NCI-H146 treated with DMSO at 0.1 percent for 48 hours (cell line): Measurements from ENCODE around the gene ST7.

Experiments used
- DNase-seq: peaks from one replicate; lab custom pipeline; 2025; ENCODE audit not compliant: unreplicated experiment; lab: John Stamatoyannopoulos, UW

Gene ST7

DNA sequence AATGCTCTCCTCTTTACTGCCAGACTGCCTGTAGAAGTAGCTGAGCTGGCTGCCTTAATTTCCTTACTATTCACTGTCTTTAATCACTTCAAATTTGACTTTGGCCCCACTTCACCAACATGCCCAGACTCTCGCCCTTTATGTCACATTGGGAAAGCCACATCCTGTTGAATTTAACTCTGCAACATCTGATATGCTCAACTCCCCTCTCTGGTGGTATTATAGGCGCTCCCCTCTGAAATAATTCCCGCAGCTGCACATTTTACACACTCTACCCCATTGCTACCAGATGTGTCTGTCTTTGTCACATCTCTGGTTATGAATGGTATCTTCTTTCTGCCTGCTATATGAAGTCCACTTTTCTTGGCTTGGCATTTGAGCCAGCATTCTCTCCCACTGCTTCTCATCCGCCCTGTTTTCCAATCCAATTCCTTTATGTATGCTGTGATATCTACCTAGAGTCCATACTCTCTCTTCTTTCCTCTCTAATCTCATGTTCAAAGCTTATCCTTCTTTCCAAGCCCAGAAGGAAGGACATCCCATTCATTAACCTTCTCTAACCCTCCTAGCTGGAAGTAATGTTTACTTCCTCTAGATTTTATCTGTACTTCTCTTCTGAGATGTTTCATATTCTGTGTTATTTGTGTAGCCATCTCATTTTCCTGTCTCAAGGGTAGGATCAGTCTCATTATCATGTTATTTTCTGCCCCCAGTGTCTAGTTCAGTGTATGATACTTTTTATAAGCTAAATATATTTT is 134.5 kb downstream of the ST7 start:
- DNase-seq = no peak

DNA sequence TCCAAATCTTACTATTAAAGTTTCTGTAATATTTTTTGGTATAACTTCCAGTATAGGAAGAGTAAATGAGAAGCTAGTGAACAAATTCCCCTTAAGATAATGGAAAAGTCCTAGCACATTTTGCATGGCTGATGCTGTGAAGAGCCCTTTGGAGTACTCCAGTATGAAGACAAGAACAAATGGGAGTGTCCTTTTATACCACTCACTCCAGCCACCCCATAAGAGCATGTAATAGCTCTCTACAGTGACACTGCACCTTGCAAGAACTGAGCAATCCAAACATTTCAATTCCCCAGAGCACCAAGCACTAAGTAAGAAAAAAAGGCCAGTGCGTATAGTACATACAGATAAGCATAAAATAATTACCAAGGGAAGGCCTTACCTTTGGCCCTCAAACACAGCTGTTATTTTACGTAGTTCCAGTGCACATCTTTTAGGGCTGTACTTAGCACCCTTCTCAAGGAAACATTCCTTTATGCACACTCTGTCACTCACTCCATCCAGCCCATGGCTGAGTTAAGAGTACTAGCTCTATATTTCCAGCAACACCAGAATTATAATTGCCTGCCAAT is 135.4 kb downstream of the ST7 start:
- DNase-seq = no peak

DNA sequence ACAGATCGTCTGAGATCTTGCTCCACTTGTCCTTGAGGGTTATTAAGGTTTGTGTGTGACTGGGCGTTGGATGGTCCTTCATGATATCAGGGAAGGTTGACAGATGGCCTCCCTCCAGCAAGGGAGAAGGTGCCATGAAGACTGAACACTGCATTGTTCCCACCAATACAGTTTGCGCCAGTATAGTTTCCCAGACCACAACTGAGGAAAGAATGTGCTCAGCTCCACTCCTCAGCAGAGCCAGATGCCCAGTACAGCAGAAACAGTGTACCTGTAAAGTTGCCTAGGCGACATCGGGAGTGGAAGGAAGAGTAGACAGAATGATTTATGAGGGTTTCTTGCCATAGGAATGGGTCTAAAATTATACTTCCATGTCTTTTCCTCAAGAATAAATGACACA is 137.5 kb downstream of the ST7 start:
- no peak for DNase-seq

DNA sequence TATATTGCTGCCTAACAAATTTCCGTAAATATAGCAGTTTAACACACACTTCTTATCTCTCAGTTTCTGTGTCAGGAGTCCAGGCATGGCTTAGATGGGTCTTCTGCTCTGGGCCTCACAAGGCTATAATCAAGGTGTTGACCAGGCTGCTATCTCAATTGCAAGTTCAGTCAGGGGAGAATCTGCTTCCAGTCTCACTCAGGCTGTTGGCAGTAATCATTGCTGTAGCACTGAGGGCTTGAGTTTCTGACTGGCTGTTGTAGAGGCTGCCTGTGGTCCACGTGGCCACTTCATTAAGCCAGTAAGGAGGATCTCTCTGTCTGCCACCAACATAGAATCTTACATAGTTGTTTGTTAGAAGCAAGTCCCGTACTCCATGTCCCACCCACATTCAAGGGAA is 138.4 kb downstream of the ST7 start:
- DNase-seq = no peak

DNA sequence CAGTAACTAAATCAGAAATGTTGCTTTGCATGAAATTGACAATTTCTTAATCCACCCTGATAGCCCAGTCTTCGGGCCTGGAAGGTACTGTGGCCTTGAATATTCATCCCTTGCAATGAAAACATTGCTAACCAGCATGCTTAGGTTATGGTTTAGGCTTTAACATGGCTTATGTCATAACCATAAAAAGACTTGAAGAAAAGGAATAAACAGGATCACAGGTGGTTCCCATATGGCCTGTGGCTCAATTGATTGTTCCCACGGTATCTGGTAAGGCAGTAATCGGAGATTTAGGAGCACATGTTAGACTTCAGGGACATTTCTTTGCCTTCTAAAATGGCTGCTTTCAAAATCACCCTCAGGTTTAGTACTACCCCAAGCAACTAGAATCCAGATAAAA is 139.5 kb downstream of the ST7 start:
- DNase-seq = no peak

DNA sequence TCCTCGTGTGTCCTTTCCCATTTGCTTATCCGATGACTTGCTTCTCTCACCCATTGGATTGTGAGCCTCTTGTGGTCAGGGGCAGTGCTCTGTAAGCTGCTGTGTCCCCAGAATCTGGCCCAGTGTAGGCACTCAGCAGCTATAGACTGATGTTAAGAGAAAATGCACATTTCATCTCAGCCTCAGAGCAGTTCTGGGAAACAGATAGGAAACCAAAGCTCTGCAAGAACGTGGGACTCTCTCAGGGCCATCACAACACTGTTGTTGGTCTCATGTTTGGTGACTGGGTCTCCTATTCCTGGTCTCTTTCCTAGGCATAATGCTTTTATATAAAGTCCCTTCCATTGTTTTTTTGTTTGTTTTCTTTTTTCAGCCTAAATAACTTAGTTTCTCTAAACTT is 141.2 kb downstream of the ST7 start:
- DNase-seq = no peak

DNA sequence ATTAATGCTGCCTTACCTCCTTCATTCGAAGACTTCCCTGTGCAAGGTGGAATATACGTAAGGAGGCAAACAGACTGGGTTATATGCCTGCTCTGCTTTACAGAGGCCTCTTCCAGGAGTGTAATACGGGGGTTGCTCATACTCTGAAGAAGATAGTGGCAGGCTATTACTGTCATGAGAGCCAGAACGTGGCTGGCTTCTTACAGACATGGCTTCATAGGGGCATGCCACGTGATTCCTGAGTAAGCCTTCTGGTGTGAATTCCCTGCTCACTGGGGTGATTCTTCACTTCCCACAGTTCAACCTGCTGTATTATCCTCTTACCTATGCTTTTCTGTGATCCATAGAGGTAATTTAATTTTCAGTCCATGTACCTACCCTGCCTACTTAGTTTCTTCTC is 141.8 kb downstream of the ST7 start:
- DNase-seq = no peak

DNA sequence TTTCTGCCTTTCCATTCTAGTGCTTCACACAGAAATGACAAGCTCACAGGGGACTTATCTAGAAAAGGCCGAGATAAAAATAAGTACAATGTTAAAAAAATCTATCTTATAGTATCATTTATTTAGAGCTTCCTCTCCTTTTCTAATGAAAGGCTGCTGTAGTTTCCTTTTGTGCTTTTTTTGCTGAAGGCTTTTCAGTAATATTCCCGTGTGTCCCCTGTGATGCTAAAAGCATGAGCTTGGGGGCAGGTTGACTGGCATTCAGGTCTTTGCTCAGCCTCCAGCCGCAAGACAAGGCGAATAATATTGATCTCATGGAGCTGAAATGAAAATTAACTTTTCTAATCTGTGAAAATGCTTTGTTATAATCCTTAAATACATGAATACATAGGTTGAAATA is 143.0 kb downstream of the ST7 start:
- DNase-seq = no peak

DNA sequence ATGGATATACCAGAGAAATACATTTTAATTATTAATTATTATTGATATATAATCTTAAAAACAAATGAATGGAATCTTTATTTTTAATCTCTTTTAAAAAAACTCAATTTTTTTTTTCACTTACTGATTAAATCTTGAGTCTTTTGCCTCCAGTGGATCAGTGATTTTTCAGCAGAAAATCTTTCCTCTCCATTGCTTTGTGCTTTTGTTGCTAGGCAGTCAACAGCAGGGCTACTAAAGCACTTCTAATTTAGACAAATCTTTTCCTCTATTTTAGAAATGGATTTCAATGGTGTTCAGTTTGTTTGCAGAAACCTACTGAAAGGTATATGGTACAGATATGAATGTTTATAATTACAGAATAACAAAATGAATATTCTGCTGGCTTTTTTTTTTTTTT is 143.6 kb downstream of the ST7 start:
- no peak for DNase-seq

DNA sequence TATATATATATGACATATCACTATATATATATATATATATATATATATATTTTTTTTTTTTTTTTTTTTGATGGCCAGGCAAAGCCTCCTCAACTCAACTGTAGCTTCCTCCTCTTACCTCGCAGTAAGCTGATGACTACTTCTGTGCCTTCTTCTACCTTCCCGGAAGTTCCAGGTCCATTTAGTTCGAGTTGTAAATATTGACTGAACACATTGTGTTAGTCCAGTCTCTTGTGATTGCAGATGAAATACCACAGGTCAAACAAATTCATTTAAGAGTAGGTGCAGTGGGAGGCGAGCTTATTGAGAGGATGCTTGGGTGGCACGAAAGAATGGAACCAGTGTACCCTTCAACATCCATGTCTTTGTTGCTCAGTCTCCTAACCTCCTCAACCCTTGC is 144.6 kb downstream of the ST7 start:
- no peak for DNase-seq

DNA sequence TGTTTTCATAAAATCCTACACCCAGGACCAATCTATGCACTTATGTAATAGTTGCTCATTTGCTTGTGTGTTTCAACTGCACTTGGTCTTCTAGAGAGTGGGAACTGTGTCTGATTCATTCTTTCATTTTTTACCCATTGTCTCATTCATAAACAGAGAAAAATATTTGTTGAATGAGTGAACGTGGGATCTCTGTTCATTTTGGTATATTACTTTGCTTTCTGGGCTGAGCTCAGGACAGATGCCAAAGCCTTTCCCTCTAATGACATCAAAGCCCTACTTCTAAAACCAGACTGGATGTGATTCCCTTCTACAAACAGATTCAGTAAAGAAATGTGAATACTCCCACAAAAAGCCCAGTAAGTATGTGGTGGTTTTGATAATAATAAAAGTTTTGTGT is 145.2 kb downstream of the ST7 start:
- no peak for DNase-seq

DNA sequence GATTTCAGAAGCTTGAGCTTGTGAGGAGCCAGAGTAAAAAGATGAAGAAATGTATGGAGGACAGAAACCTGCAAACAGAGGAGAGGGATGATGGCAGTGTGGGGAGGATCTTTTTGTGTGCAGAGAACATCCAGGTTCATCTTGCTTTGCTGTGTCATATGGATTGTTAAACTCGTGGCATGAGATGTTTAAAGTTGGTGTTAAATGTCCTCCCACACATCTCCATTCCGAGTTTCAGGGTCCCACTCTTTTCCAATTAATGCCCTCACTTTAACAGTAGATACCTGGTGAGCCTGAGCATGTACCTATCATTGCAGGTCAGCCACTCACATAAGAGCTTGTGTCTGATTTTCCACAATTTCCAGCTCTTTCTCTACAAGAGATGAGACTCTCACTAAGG is 147.7 kb downstream of the ST7 start:
- no peak for DNase-seq

DNA sequence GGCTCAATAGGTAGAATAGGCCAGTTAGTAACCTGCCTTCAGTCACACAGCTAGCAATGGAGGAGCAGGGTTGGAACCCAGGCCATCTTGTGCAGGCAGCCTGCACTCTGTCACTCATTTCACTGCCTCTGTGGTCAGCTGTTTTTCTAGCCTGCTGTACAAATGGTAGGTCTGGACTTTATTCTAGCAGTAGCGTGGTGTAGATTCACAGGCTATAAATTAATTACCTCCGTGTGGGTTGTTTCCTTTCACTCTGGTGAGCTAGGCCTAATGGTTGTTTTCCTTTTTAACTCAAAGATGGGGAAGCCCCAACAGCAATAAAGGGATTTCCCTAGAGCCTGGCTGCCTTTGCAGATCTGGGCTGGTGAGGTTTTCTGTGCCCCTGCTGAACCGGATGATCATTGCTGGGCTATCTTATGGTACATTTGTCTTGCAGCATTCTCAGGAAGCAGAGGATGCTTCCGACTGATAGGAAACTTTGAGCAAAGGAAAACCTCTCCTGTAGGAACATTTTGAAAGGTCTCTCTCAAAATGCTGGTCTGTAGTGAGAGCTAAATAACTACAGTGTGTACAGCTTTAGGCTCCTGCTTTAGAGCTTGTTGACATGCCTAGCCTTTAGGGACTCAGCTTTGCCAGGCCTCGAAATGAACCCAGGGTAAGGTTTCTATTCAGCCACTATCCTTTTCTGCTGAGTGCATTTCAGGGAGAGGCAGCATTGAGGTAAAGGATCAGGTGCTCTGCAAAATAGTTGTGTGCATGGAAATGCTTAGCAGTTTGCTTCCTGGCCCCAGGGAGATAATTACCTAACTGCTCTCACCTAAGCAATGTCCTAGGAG is 157.4 kb downstream of the ST7 start:
- peak; percentile 43 for DNase-seq

DNA sequence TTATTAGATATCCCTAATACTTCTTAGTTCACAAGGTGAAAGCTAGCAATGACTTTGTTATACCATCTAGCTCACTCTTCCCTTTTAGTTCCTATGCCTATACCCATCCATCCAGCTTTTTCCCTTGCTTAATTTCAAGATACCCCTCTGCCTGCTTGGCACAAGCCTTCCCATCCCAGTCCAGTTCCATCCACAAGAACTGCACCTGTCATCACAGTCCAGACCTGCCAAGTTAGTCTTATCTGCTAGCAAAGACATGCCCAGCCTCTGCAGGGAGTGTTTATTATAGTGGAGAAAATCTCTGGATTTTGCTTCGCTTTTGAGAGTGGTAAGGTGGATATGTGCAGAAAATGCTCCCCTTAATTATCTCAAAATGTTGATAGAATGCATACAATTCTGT is 158.2 kb downstream of the ST7 start:
- DNase-seq = no peak

DNA sequence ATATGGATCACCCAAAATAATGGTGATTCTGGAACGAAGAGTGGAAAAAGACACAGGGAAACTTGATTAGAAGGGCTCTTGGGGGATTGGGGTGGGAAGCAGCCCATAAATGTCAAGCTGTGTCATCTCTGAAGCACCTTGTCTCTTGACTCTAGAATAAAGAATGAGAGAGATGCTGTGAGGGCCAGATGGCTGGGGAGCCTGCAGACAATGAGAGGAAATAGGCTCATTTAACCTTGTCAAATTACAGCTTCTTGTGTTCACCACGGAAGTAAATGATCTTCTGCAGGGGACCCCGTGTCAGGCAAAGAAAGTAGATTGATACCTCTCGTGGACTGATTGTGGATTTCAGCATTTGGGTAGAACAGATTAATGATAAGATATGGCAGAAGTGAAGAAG is 159.3 kb downstream of the ST7 start:
- peak; percentile 56 for DNase-seq

DNA sequence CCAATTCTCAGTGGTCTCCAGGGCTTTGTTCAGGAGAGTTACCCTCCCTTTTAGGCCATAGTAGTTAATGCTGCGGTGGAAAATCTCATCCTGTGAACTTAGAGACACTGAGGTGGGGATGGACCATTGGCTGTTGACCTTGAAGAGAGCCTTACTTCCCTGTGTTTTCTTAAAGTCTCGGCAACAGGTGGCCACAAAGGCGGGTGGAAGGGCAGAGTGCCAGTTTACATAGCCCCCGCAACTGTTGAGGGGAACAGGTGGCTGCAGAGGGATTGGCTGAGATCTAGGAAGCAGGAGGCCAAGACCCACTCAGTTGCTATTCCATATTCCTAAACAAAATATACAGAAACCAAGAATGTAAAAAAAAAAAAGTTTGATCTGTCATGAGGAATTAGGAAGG is 160.6 kb downstream of the ST7 start:
- DNase-seq = no peak

DNA sequence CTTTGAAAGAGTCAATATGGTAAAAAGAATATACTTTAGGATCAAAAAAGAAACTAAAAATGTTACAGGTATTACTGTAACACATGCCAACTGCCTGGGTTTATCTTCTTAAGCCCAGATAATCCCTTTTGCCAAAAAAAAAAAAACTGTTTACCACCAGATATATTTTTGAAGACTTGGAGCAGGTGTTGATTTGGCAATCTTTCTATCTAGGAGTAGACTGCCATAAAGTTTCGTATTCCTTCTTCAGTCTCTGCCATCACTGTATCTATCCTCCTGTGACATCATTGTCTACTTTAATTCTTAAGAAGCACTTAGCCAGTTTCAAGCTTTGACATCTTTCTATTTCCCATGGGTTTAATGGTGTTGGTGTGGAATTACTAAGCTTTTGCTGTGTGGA is 161.0 kb downstream of the ST7 start:
- no peak for DNase-seq

DNA sequence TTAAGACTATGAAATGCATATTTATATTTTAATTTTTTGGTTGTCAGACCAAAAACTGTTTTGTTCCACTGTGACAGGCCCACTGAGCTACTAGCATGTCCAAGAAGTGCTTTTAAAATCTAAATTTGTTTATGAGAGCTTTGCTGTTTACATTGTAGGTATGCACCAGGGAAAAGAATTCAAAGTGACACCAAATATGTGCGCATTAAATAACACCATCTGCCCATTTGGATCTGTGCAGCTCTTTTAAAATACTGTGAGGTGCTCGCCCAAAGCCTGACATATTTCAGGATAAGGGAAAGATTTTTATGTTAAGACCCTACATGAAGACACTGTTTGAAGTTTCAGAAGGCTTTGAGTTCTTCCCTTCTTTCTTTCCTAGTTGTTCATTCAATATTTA is 162.9 kb downstream of the ST7 start:
- no peak for DNase-seq

DNA sequence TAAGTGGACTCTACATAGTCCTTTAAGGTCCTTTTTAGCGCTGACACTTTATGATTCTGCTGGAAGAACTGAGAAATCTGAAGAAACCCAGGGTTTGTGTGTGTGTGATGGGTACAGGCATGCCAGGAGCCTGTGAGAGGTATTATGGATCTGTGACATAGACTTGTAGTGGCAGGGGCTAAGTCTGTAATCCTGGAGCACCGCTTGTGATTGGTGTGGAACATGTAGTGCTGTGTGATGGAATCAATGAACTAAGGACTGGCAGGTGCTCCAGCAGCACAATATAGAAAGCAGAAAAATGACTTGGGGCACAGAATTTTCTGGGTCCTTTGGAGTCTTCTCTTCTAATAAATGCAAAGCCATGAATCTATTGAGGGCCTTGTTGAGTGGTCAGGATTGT is 163.9 kb downstream of the ST7 start:
- no peak for DNase-seq

DNA sequence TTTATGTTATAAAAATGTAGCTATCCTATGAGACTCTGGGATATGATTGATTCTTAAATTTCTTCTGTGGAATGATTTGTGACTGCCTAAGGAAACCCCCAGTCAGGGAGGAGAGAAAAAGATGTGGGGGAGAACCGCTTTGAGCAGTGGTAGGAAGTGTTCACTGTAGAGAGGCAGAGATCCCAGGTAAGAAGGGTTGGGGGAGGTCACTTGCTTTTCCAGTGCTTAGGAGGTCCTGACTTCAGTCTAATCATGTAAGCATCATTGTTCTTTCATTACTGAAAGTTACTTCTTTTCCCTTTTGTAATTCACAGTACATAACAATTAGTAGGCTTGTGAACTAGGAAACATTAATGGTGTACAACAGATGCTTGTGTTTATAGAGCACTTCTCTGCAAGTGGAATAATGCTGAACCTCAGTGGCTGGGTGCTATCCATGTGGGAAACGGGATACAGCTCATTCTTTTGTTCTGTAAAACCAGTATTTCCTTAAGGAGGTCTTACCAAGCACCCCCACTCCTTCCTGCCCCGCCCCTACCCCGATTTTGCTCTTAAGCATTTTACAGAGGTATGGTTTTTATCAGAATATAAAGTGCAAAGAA is 165.4 kb downstream of the ST7 start:
- DNase-seq = no peak

DNA sequence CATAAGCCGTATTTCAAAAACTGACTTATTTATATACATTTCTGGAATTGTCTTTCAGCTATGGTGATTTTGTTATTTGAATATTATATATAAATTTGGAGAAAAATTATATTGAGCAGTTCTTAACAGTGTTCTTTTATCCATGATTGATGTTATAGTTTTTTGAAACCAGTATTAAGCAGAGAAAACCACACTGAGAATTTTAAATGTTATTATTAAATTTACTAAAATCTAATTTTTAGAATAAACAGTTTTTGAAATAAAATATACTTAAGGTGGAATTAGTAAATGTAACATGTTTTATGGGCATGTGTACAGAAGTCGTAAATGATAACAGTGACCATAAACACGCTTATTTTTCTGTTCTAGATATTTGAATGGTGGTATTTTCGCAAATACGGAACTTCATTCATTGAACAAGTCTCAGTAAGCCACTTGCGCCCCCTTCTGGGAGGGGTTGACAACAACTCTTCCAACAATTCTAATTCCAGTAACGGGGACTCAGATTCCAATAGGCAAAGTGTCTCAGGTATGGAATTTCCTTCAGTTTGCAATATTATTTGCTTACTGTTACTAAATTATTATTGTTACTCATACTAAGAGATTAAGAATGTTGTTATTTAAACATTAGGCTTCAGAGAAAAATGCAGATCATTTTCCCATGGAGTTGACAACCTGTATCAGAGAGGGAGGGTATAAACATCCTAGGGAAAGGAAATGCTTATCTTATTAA is 166.1 kb downstream of the ST7 start:
- DNase-seq = peak; percentile 77
